GM19328 (cell line): ENCODE measurements around the gene LDLRAD3.

Source experiments
- ATAC-seq: cut with Tn5 transposase; IDR thresholded peaks from one replicate; pipeline ENCODE4 v1.9.1; 2021; ENCODE audit warnings: mild to moderate bottlenecking, moderate library complexity; ENCODE audit not compliant: unreplicated experiment

LDLRAD3 gene

DNA sequence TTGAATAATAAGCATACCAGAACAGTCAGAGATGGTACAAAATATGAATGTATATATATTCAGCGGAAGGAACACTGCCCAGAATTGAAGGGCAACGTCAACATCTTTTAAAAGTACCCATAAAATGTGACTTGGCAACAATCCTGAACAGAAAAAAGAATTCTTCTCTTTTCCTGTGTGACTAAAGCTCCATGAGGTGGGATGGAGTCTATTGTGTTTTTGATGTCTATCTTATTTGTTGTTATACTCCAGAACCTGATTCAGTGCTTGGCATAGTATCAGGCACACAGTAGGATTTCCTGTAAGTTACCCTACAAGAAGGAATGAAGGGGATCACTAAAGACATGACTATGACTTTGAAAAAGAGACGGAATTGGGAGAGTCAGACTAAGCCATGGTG, 10.3 kb downstream of the LDLRAD3 start:
- no peak for ATAC-seq

DNA sequence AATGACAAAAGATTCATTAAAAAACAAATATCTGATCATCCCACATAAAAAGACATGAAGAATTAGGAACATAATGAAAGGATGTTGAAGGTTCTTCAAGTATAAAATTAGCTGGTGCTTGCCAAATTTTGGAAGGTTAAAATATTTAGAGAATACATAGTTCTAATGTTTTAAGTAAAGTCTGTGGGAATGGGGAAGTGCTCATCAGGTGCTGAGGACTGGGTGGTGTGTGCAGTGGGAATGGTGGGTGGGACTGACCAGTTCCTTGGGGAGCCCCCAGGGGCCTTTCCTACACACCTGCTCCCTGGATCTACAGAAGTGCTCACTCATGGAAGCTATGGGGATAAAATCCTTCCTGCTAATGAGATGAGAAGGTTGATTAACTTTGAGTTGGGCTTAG, 11.8 kb downstream of the LDLRAD3 start:
- ATAC-seq = no peak

DNA sequence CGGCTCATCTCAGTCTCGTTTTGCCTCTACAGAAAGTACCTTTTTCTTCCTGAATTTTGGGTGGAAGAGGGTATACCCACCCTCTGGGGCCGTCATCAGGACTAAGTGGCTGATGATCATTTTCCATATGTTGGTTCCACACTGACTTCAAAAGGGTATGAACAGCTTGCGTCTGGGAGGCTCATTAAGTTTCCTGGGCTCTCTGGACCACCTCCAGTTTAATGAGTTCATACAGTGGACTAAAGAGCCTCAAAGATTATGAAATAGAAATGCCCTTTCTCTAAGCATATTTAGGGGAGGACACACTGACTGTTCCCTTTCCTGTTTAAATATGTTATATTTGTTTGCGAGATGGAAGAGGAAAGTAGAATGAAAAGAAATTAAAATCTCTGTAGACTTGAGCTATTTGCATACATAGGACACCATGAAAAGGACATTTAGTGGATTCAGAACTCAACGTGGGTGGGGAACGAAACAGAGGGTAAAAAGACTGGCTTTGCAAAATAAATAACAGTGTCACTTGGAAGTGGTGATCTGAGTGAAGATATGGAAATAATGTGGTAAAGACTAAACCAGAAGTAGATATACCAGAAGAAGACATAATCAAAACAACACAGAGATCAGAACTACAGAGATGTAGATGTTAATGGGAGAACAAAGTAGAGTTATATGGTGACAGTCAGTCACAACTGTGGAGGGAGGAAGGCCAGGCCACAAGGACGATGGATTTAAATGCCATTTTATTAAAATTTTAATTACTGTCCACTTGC, 18.7 kb downstream of the LDLRAD3 start:
- no peak for ATAC-seq

DNA sequence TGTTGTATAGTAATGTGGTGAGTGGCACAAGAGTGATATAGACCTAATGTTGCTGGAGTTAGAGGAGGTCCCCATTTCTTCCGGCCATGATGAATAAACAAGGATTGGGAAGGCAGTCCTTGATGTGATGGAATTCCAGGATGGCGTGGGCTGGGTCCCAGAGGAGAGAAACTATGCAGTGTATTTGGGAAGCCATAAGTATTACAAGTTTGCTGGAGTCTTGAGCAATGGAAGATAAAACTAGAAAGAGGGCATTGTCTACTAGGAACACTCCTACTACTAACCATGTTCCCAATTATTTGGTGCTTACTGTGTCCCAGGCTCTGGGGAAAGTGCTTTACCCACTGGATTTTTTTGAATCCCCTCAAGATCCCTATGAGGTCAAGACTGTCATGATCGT, 20.0 kb downstream of the LDLRAD3 start:
- no peak for ATAC-seq

DNA sequence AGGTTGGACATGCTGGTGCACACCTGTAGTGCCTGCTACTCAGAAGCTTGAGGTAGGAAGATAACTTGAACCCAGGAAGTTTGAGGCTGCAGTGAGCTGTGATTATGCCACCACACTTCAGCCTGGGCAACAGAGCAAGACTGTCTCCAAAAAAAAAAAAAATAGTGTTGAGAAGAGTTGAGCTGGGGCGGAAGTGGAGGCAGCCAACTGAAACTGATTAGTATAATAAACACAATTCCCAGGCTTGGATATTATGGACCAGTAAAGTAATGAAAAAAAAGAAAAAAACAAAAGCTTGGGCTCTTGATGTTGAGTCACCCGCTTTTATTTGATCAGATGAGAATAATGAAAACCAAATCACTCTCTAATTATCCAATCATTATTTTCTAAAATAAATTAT, 21.0 kb downstream of the LDLRAD3 start:
- no peak for ATAC-seq

DNA sequence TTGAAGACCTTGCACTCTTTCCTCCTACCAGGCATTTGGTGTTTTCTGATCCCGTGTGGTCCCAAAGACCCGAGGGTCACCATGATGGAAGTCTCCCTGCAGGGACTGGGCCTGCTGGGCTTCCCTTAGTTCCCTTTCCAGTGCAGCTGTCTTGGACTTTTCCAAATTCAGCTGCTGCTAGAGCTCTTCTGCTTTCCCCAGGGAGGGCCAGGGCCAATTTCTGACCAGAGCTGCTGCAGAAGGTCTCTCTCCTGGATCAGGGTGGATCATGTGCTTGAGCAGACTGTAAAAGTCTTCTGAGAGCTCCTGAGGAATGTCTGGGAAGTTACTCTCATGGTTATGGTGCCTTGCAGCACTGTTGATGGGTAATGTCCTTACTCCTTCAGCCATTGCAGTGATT, 23.2 kb downstream of the LDLRAD3 start:
- no peak for ATAC-seq

DNA sequence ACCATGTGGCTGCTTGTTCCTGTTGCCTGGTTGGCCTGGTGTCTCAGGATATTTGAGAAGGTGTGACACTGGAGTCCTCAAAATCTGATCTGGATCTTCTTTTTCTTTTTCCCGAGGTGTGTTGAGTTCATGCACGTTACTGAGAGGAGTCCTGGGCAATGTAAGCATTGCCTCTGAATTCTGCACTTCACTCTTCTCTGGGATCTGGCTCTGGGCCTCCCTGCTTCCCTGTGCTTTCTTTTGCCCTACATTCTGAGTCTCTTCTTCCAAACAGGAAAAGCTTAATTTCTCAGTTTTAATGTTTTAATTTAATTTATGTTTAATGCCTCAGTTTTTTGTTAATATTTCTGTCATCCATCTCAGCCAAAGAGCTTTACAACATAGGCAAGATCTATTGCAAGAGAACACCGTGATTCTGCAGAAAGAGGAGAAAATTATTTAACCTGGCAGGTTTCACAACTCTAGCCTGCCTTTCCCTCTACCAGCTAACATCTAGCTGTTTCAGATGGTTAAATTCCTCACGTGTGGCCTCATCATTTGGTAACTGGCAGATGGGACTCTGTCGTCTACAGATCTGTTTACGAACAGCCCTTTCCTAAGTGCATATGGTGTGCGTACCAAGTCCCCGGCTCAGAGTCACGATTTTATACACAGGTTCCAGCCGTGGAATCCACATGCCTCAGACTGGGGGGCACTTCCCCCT, 24.7 kb downstream of the LDLRAD3 start:
- ATAC-seq = no peak

DNA sequence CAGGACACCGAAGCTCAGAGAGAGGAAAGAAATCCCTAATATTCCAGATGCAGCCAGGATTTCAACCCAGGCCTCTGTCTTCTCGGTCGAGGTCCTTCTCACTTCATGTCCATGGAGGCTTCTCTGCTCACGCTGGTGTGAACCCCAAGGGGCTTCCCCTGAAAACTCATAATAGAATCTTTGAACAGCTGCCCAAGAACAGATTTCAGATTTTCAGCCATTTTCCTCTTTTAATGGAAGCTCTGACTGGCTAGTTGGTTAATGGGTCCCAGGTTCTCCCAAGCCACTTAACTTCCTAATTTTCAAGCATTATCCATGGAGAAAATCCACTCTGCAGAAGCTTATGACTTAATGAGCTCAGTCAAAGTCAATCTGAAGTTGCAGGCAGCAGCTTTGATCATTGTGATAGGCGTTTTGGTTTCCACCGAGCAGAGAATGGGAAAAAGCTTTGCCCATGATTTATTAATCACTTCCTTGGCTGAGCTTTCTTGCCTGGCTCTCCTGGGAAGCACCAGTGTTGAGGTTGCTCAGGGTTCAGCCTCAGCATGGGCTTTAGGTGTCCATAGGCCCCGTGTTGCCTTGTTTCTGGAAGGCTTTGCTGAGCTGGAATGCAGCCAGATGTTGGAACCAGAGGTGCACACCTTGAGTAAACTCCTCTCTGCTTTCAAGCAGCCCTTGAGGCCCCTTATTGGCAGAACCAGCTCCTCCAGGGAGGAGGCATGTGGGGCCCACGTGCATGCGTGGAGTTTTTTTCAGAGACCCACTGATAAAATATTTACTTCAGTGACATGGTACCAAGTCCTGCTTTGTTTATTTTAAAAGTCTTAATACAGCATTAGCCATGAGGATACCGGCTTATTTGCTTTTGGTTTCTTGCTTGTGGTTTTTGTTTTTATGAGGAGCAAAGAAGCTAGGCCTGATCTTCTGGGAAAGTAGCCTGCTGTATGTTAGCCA, 25.5 kb downstream of the LDLRAD3 start:
- ATAC-seq = no peak

DNA sequence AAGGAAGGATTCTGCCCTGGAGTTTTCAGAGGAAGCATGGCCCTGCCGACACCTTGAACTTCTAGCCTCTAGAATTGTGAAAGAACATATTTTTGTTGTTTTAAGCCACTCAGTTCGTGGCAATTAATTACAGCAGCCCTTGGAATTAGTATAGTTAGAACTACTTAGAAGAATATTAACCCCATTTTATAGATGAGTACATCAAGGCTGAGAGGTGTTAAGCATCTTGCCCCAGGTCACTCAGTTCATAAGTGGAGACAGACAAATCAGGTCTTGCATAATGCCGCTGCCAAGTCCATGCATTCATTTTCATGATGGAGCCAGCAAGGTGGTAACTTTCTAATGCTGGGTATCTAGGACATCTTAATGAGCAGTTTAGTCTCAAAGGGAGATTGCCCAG, 26.6 kb downstream of the LDLRAD3 start:
- no peak for ATAC-seq

DNA sequence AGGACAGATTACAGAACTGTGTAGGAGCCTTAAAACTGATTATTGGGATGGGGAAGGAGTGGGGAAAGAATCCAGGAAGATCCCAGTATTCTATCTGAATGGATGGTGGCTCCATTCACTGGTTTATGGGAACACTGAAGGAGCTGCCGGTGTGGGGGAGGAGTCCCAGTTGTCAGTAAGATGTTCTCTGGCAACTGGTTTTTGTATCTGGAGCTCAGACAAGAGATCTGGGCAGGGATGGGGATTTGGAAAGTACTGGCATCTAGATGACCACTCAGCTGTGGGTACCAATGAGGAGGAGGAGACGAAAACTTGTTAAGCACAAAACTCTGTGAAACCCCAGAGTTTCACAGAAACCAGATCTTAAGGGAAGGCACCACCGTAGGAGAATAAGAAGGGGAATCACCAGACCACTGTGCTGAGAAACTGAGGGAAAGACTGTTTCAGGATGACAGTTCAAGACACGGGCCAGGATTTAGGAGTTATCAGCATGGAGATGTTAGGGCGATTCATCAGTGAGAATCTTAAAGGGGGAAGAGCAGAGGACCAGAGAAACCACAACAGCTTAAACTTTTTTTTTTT, 28.1 kb downstream of the LDLRAD3 start:
- ATAC-seq = no peak

DNA sequence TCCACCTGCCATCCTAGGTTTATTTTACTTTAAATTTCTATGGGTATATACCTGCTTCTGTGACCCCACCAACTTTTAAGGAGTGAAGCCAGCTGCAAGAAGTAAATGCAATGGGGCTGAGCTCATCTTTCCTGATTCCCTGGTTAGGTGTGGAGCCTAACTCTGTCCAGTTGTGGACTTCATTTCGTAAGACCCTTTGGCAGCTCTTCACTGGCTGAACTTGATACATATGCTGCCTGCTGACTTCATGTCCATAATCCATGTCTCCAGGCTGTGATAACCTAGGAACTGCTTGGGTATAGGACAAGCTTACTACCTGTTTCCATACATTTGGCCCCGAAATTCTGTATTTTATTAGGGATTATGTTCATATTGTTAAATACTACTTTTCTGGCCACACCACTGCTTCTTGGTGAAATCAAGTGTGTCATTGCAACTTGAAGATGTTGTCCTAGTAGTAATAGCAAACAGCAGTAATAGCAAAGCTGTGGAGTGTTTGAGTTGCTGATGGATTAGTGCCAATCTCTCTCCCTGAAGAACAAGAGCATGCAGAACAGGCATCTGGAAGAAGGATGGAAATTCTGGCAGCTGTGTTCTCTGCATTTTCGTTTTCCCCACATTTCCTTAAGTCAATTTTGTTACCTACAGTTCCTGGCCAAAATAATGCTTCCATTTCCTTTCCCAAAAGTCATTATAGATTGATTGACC, 31.2 kb downstream of the LDLRAD3 start:
- no peak for ATAC-seq

DNA sequence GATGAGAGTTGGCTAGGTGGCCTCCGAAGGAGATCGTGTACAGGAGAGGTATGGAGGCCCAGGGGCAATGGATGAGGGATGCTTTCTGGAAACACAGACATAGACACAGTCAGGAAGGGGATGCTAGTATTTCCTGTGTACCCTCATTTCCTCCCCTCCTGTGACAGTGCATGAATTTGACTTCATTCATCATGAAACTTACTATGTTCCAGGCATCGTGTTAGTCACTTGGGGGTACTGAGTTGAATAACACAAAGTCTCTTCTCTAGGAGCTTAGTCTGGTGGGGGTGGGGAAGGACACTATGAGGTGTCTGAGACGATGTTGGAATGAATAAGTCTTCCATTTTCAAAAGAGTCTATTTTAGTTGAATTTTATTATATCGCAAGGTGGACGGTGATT, 32.6 kb downstream of the LDLRAD3 start:
- ATAC-seq = no peak

DNA sequence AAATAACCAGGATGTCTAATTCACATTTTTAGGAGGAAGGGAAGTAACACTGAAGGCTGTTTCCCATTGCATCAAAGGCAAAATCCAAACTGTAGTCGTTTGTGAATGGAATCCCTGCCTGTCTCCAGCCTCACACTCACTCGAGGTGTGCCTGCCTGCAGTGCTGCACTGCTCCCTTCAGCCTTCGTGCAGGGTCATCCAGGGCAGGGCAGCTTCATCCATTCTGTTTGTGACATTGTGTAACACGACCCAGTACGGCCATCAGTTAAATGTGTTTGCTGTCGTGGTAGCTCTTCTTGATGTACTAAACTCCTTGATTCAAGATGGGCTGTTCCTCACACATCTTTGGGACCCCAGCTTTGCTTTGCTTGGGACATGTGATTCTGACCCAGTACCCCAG, 34.3 kb downstream of the LDLRAD3 start:
- ATAC-seq = no peak

DNA sequence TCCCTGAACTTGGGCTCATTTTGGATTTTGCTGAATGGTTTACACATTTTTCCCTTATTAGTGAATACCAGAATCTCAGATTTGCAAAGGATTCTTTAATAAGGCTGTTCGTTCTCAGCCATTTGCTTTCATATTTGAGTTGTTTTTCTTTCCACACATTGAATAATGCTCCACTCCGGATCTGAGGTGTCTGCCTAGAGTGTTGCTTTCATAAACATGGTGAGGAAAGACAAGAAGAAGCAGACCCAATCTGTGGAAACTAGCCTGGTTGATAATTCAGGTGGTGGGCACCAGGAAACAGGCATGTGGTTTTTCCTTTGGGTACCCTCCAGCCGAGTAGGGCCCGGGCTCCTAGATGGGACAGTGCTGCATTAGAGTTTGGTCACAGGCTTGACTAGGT, 35.0 kb downstream of the LDLRAD3 start:
- no peak for ATAC-seq

DNA sequence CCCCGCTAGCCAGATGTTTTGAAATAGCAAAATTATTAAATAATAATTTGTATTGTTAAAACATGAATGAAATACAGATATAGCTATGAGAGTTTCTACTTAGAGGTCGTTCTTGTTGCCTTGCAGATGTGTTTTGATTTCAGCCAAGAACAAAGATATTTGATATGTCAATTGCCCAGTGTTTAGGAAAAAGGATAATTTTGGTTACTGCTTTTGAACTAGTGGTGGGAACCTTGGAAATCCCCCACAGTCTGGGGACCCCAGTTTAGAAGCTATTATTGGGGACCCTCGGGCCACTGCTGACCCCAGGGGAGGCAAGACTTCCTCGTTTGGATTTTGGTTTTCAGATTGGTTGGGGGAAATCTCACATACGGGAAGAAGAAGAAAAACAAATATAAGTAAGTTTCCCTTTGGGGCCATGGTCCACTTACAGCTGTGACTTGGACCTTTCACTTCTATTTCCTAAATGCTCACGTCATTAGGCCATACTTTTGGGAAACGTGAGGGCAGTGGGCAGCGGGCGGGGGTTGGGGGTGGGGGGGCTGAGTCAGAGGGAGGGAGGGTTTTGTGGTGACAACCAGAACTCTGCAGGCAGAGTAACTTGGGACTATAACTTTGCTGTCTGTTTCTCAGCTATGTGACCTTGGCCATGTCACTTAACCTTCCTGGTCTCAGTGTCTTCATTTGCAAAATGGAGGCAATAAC, 37.0 kb downstream of the LDLRAD3 start:
- ATAC-seq = no peak

DNA sequence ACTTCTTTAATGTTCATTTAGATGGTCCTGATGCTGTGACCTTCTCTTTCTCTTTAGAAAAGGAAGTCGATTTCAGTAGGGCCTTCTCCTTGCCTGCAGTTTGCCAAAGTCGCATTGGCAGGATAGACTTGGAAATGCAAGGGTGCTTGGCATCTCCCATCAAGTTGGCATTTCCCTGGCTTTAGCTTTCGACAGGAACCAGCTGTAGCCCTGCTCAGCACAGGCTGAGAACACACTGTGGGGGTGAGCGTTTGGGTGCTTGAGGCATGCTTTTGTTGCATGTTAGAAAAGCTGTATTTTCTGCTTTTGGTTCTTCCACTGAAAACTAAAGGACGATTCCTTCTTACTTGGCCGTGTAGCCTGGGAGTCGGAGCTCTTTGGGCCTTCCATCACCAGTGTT, 37.7 kb downstream of the LDLRAD3 start:
- ATAC-seq = no peak

DNA sequence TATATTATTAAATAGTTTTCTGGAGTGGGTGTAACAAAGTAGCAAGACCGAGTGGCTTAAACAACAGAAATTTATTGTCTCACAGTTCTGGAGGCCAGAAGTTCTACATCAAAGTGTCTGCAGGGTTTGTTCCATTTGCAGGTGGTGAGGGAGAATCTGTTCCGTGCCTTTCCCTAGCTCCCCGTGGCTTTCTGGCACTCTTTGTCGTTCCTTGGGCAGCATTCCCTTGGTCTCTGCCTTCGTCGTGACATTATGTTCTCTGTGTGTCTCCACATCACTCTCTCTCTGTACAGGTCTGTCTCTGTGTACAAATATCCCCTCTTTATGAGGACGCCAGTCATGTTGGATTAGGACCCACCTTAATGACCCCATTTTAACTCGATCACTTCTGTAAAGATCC, 38.2 kb downstream of the LDLRAD3 start:
- no peak for ATAC-seq

DNA sequence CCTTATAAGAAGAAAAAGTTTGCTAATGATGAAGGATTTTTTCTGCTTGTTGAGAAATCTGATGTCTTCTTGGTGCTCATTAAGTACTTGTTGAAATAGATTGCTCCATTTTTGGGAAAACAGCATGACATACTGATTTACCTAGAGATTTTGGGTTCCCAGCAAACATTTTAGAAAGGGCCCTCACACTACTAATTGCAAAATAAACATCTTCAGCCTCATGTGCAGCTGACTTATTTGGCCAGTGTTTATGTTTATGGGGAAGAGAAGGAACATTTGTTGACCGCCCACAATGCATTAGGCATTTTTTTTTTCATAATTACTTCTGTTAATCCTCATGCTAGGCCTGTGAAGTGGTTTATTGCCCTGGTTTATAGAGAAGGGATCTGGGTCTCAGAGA, 40.1 kb downstream of the LDLRAD3 start:
- no peak for ATAC-seq

DNA sequence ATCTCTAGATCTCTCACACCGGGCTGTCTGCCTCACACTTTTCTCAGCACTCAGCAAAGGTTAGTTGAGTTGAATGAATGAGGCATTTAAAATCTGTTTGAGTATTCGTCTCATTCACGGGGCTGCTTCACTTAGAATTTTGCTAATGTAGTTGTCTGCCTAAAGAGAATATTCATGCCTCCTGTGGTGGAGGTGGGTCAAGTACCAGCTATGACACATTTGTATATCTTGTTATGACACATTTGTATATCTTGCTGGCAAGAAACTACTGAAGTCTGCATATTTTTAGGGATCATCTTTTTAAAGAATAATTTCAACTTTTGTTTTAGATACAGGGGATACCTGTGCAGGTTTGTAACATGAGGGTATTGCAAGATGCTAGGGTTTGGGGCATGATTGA, 43.1 kb downstream of the LDLRAD3 start:
- no peak for ATAC-seq

DNA sequence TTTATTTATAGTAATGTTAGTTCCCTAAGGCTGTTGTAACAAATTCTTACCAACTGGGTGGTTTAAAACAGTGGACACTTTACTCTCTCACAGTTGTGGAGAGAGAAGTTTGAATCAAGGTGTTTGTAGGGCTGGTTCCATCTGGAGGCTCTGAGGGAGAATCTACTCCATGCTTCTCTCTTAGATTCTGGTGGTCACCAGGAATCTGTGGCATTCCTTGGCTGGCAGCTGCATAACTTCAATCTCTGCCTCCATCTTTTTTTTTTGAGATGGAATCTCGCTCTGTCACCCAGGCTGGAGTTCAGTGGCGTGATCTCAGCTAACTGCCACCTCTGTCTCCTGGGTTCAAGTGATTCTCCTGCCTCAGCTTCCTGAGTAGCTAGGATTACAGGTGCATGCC, 46.3 kb downstream of the LDLRAD3 start:
- ATAC-seq = no peak
